CD4-positive, alpha-beta T cell treated with Interferon gamma for 1 hour (primary cell): ENCODE results near the gene SELENOS.
A peak's percentile ranks its signal among the peaks of the same experiment; 100 is the strongest.

Experiments used
- DNase-seq: peaks from one replicate; pipeline ENCODE4 v3.0.0-alpha.2; 2020

Gene SELENOS

GRCh38 chr15:101250341-101250831, 26.9 kb downstream of the SELENOS start:
- DNase-seq, result no peak

DNA sequence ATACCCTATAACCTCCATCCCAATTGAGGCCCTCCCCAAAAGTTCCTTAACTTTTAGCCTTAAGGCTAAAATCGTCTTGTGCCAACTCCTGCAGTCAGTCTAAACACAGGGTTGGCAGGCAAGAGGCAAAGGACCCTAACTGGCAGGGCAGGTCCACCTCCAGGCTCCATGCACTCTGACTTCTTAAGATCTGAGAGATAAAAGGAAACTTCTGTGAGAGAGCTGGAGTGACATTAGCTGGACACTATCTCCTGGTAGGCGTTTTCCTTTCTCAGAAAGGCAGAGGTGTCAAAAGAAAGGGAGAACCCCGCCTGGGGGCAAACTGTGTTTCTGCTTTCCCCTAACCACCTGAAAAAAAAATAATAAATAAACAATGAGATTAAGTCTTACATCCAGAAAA, 29.0 kb downstream of the SELENOS start:
- no peak for DNase-seq

DNA sequence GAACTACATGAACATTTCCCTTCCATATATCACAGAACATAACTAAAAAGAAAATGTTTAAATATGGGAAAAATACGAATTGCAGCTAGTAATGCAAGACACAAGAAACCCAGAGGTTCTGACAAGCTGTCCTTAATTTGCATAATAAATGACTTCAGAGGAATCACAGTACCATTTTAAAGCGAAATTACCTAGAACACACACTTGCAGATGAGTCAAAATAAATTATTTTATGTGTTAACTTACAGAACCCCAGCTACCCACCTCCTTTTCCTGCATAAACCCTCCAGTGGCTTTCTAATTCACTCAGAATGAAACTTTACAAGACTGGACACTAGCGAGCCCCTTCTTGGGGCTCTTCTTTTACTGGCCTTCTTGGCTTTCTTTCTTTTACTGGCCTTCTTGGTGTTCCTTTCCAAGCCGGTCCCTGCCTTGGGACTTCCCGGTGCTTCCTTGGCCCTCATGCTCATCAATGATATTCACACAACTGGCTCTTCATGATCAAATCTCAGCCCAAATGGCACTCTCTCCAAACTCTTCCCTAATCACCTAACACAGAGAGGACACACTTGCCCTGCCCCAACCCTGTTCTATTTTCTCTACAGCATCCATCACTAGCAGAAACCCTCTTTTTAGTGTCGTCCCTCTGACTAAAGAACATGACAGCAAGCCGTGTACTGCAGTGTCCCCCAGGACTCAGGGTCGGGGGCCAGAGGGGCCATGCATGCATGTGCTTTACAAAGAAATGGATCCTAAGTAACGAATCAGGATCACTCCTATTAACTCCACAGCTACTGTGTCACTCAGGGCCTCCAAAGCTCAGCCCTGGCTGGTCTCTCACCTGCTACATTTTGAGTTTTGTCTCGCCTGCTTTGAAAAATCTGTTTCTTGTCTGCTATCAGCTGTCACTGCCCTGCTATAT, 30.2 kb downstream of the SELENOS start:
- no peak for DNase-seq

DNA sequence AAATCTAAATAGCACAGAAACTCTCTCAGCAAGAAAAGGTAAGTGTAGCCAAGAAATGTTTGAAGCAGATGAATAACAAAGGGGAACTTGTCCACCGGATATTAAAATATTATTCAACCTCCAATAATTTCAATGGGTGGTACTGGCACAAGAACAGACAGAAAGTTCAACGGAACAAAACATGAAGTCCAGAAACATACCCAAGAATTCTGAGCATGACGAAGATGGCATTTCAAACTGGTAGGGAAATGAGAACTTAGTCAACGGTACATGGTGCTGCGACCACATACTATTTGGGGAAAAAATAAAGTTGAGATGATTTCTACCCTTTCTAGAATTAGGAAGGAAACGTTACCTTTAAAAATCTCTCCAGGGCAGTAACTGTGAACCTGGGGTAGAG, 30.9 kb downstream of the SELENOS start:
- DNase-seq, result no peak

DNA sequence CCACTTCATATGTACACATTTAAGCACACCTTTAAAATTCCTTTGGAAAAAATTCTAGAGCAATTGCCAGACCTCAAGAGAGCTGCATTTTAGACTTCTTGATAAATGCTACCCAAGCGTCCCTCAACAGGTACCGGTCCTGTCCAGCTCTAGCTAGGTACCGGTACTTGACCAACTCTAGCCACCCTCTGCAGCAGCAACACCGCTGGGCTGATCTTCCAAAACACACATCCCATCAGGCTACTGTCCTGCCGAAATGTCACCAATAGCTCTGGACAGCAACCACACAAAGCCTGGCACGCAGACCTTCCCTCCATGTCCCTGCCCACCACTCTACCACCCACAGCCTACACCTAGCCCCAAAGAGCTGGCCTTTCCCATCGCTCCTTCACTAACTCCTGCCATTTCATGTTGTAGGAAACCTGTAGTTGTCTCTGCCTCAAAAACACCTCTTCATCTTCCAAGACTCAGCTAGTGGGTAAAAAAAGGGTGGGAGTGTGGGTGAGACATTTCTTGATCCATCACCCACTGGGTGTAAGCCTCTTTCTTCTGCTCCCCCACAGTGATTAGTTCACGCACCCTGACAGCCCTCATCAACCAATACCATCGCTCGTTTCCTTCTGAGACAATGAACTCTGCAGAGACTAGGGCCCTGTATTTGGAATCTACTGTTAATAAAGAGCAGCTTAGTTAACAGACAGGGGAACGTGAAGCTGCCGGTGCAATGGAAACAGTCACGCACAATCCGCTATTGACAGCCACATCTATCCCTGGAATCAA, 32.2 kb downstream of the SELENOS start:
- no peak for DNase-seq

DNA sequence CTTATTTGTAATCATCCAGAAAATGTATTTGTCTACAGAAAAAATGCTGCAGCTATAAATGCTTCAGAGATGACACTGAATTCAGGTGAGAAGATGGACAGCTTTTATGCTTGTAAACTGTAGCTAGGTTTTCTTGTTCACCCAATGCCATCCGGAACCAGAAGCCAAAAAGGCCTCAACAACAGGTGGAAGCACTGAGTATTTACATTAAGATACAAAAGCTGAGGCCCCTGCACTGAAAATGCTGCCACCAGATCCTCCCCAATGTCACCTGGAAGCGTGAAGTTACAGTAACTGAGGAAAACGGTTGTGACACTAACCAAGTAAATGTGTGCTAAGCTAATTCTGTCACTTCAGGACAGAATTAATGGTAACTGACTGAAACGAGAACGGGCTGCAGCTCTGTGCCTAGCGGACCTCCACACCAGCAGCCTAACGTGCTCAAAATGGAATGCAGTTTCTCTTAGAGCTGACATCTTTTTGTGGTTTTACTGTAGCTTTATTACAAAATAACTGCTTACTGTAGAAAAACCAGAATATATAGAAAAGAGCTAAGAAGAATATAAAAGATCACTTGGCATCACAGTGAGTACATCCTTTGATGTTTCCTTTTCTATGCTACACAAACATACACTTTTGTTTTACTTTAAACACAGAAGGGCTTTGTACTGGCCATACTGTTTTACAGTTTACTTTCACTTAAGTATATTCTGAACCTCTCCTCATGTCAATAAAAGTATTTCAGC, 33.1 kb downstream of the SELENOS start:
- no peak for DNase-seq

GRCh38 chr15:101243420-101243819, 33.9 kb downstream of the SELENOS start:
- no peak for DNase-seq

DNA sequence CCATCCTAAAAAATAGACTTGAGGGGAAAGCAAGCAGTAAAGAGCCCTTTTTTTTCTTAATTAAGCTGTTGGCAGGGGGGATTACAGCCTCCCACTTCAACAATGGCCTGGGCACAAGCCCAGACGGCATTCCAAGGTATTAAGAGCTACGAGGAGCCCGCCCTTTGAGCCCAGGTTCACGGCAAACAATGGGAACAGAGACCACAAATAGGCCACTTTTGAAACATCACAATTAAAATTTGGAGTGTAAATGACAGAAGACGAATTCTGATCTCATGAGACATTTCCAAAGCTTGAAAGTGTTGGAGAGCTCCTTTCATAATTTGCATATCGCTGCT, 34.3 kb downstream of the SELENOS start:
- no peak for DNase-seq

DNA sequence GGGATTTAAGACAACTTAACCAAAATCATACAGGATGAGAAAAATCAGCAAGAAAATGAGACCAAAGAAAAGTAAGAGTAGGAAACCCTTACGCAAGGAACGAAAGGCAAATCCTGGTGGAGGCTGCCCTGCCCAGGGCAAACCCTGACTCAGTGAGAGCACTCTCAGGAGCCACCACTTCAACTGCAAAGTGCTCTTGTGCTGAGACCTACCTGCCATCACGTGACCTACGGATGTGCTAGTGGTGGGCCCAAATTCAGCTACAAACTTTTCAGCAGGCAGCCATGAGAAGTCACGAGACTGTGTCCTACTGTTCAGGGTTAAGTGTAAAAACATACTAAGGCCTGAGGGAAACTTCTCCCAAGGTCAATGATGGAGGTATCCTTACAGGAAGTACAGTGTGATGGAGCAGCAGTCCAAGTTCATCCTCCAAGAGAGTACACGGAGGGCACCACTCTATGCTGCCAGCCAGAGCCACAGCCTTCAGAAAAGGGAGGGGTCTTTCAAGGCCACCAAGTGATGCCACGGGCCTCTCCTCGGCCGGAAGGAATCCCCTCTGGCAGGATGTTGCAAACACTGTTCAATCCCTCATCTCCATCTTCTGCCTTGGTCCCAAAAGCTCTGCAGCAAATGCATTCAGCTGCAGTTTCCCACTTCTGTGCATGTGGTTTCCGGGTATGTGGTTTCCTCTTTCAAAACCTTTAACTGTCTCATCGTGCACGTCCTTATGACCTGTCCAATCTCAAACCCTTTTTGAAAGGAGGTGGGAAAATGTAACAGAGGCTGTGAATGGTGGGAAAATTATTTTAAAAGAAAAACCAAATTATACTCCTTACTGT, 34.9 kb downstream of the SELENOS start:
- DNase-seq, result peak; percentile 69

DNA sequence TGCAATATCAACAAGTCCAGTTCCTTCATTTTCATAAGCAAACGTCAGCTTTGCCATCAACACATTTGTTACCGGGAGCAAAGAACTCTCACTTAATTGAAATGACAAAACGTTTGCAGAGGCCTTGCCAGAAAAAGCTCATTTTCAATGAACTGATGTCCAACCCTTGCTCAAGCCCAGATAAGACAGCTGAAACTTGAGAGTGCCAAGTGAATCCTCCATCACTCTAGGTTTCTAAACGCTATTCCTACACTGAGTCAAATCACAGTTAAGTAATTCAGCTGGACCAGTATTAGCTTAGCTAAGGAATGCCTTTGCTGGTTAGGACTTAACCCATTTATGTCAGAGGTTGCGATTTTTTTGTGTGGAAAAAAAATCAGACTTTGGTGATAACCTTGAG, 36.9 kb downstream of the SELENOS start:
- no peak for DNase-seq

DNA sequence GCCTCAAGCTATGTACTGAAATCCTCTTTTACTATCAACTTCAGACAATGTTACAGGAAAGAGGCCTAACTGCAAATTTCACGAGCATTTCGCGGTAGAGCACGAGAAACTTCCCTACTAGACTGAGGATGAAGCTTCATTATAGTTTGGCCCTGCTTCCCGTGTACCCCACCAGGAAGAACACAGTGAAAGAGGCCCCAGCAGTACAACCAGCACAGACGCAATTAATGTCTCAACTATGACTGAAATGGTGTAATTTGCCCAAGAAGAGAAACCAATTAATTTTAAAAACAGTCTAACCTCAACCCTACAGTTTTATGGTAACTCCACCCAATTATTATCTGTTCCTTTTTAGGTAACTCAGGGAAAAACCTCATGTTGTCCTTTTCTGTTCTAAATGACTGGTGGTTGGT, 37.6 kb downstream of the SELENOS start:
- DNase-seq, result no peak

GRCh38 chr15:101237251-101237650, 40.0 kb downstream of the SELENOS start:
- no peak for DNase-seq

- no peak for DNase-seq
These were observed 43.5 kb downstream of the SELENOS start for GRCh38 chr15:101233651-101234280.

DNA sequence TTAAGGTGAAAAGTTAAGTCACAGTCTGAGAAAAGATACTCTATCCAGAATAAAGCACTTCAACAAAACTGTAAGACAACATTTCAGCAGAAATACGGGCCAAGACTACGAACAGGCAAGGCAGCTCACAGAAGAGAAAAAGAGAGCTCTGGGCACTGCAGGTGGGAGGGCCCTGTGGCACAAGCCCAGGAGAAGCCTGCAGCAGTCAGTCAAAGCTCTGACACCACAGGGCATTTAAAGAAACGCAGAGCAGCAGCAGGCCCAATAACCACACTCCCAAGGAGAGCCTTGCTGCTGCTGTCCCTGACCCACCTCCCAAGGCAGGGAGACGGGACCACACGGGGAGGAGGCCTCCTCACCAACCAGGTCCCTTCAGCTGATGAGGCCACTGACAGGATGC, 44.6 kb downstream of the SELENOS start:
- DNase-seq, result no peak

DNA sequence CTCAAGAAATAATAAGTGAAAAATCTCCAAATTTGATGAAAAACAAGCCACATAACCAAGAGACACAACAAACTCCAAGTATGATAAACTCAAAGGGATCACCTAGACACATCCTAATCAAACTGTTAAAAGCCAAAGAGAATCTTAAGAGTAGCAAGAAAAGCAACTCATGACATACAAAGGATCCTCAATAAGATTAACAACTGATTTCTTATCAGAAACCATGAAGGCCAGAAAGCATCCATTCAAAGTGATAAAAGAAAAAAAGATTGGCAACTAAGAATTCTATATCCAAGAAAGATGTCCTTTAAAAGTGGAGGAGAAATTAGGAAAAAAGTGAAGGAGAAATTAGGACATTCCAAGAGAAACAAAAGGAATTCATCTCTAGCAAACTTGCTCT, 49.0 kb downstream of the SELENOS start:
- DNase-seq, result no peak

- no peak for DNase-seq
These were observed 51.6 kb downstream of the SELENOS start for GRCh38 chr15:101225658-101226057.
